ENCODE data around the gene TRRAP.

The TRRAP gene

GRCh38 chr7:99006739-99007424, 128.6 kb downstream of the TRRAP start:
- no peak for DNase-seq (ENCODE audit: low spot score)

- DNase-seq (ENCODE audit: low spot score) = no peak
Measured at GRCh38 chr7:99008181-99008631, 129.9 kb downstream of the TRRAP start.

- no peak for DNase-seq (ENCODE audit: low spot score)
Measured at GRCh38 chr7:99008921-99009530, 130.7 kb downstream of the TRRAP start.

GRCh38 chr7:99010281-99010680, 131.9 kb downstream of the TRRAP start:
- DNase-seq (ENCODE audit: low spot score) = no peak

GRCh38 chr7:99011341-99011705, 133.0 kb downstream of the TRRAP start:
- no peak for DNase-seq (ENCODE audit: low spot score)

- DNase-seq (ENCODE audit: low spot score) = no peak
Measured at GRCh38 chr7:99011706-99012404, 133.5 kb downstream of the TRRAP start.

- DNase-seq (ENCODE audit: low spot score) = no peak
Measured at GRCh38 chr7:99012722-99013121, 134.4 kb downstream of the TRRAP start.

GRCh38 chr7:99013266-99014112, 135.2 kb downstream of the TRRAP start:
- no peak for DNase-seq (ENCODE audit: low spot score)

GRCh38 chr7:99014113-99014985, 136.0 kb downstream of the TRRAP start:
- no peak for DNase-seq (ENCODE audit: low spot score)

GRCh38 chr7:99016196-99016595, 137.9 kb downstream of the TRRAP start:
- DNase-seq (ENCODE audit: low spot score) = no peak

- DNase-seq (ENCODE audit: low spot score) = no peak
Measured at GRCh38 chr7:99019523-99020412, 141.4 kb downstream of the TRRAP start.

GRCh38 chr7:99020413-99020715, 142.0 kb downstream of the TRRAP start:
- no peak for DNase-seq (ENCODE audit: low spot score)

- DNase-seq (ENCODE audit: low spot score) = no peak
Measured at GRCh38 chr7:99021941-99022560, 143.7 kb downstream of the TRRAP start.

GRCh38 chr7:99024066-99024465, 145.7 kb downstream of the TRRAP start:
- DNase-seq (ENCODE audit: low spot score) = no peak

- no peak for DNase-seq (ENCODE audit: low spot score)
Measured at GRCh38 chr7:99027241-99027640, 148.9 kb downstream of the TRRAP start.

- no peak for DNase-seq (ENCODE audit: low spot score)
Measured at GRCh38 chr7:99027841-99028240, 149.5 kb downstream of the TRRAP start.

- no peak for DNase-seq (ENCODE audit: low spot score)
Measured at GRCh38 chr7:99028261-99028973, 150.1 kb downstream of the TRRAP start.

- no peak for DNase-seq (ENCODE audit: low spot score)
Measured at GRCh38 chr7:99029466-99030435, 151.4 kb downstream of the TRRAP start.
